Right ventricle myocardium superior (tissue), 1 donor: ENCODE measurements around the gene TRMU. TPM values are rescaled to one million over a fixed set of nuclear protein-coding genes. Genes with fewer than 3 reads are reported as not detected.

Experiments used
- total RNA-seq: library from RNA; stranded (reverse); fragmentation: NEBNext Ultra II Directional; extraction: Animal tissue kit (Norgen Biotek cat#: 25700); gene quantifications from one replicate; pipeline ENCODE4 v1.2.1, GENCODE V29; 2021
- donor health status: DM: no; HTN: yes; CAD: no; lungs with severe emphysema.

Gene TRMU
- total RNA-seq, 1 donor from 2014 or later: 37.7 TPM

Other genes starting within 250 kb of the TRMU start
- gene PPARA, start 185.2 kb upstream of the TRMU start, total RNA-seq: 66.1 TPM
- 5.4 TPM for gene CDPF1, start 85.4 kb upstream of the TRMU start, total RNA-seq
- gene PKDREJ, start 72.4 kb upstream of the TRMU start, total RNA-seq: 0.05 TPM
- gene TTC38, start 67.7 kb upstream of the TRMU start, total RNA-seq: 24.1 TPM
- 0.43 TPM for gene GTSE1, start 38.8 kb upstream of the TRMU start, total RNA-seq
- gene CELSR1, start 201.9 kb downstream of the TRMU start, total RNA-seq: 7.6 TPM